Activated CD4-positive, CD25-positive, alpha-beta regulatory T cell (primary cell): ENCODE measurements around the gene SLC35F5.
"Not testable (repeated sequence)": the region's sequence is repeated elsewhere in the genome, so short reads cannot be mapped to it uniquely, and the experiment has no call there.

ENCODE experiments used
- DNase-seq, 4 experiments: peaks; one replicate each; lab custom pipeline; 2025; lab: John Stamatoyannopoulos, UW

The SLC35F5 gene

DNA sequence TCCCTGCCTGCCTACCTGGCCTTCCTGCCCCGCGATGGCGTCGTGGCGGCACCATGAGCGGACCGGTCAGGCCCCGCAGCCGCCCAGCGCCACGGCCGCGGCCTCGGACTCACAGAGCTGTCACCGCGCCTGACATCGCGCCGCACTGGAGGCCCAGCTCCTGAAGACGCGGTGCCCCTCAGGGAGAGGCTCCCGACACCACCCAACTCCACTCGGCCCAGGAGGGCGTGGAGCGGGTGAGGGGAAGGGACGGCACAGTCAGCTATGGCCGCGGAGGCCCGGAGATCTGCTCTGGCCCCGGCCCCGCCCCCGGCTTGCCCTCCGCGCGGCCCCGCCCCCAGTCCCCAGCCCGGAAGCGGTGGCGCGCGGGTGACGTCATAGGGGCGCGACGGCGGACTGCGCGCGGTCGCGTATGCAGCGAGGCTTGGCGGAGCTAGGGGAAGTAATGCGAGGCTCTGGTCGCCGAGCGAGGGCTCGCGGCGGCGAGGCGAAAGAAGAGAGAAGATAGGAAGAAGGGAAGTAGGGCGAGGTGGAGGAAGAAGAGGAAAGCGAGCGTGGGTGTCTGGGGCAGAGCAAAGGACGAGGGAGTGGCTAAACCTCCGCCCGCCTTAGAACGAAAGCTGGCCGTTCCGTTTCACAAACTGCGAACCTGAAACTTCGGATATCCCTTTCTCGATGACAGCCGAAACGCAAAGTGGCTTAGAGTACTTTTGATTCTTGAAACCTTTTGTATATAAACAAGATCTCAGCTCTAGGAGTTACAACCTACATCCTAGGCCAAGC is at the start of gene SLC35F5:
Gene SLC35F5, minus strand, starts transcription at position 288 of the 783 bp plus-strand sequence. Its CDS starts 233 bp downstream, at position 55.
- DNase-seq = peak; percentile 85 to 92 (median 87)

- no peak for DNase-seq
These were observed 42.9 kb upstream of the SLC35F5 start for GRCh38 chr2:113799375-113799774.

DNA sequence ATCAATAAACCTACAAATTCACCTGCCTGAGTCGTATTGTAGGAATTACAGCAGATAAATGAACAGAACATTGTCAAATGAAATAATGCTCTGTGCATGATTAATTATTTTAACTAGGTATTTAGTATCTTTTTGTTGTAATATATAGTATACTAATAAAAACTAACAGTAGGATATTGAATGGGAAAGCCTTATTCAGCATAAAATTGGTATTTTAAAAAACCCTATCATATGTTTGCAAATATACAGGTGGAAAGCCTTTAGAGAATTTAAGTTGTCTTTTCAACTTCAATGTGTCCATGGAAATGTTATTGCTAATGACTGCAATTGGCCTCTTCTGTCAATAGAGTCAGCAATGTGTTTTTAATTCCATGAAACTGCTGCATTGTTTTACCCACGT is 40.8 kb upstream of the SLC35F5 start:
- no peak for DNase-seq

DNA sequence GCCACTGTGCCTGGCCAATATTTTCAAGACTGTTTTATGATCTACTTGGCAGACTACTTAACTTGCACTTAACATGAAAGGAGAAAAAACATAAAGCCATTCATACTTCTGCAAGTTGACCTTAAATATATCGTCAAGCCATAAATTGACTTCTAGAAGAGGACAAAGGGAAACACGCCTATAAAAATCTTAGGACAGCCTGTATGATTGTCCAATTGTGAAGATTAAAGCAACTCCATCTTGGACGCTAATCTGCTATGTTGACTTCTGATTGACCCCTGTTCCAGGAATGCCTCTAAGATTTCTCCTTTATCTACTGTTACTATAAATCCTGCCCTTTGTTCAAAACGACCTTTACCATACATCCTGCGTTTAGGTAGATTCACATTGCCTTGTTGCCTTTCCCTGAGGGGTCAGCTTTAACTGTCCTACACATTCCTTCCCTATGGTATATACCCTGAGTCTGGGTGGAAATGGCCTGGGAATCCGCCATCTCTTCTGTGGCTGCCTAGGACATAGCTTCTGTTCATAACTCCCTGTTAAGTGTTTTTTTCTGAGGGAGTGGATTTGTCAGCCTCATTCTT is 40.2 kb upstream of the SLC35F5 start:
- DNase-seq = no peak

DNA sequence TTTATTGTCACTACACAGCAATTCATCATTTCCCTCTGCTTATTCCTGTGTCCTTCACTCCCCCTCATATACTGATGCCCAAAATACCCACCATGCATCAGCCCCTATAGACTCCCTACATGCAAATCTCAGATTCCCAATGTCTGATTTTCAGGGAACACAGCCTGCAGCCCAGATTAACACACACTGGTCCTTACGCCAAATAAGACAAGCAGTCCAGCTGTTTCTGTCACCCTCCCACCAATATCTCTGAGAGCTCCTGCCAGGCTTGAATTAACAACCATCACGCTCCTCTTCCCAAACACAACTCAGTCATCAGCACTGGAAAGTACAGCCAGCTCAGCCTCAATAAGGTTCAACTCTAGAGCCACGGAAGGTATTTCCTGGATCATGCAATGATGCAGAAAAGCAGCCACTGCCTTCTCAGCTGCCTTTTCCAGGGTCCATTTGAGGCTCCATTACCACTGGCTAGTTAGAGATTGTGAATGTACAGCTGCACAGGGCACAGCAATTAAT is 39.0 kb upstream of the SLC35F5 start:
- no peak for DNase-seq

GRCh38 chr2:113791697-113792590 is 35.5 kb upstream of the SLC35F5 start:
- DNase-seq = no peak

GRCh38 chr2:113784823-113785744 is 28.6 kb upstream of the SLC35F5 start:
- no peak for DNase-seq

- DNase-seq = no peak
These were observed 24.0 kb upstream of the SLC35F5 start for GRCh38 chr2:113780472-113780871.

- no peak for DNase-seq
These were observed 20.9 kb upstream of the SLC35F5 start for GRCh38 chr2:113777371-113777770.

DNA sequence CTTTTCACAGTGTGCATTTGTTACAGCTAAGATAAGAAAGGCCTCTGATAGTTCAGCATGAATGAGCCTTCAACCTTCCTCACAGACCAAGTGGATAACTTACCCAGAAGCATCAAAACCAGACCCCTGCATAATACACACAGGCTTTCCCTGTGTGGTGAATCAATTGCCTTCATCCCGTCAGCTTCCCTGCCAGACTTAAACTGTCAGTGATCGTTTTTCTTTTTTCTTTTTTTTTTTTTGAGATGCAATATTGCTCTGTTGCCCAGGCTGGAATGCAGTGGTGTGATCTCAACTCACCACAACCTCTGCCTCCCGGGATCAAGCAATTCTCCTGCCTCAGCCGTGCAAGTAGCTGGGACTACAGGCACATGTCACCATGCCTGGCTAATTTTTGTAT is 20.5 kb upstream of the SLC35F5 start:
- no peak for DNase-seq

DNA sequence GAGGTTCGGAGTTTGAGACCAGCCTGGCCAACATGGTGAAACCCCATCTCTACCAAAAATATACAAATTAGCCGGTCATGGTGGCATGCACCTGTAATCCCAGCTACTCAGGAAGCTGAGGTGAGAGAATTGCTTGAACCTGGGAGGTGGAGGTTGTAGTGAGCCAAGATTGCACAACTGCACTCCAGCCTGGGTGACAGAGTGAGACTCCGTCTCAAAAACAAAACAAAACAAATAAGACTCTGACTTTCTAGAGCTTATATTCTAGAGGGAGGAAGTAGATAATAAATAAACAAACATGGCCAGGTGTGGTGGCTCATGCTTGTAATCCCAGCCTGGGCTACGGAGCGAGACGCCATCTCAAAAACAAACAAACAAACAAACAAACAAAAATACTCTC is 18.2 kb upstream of the SLC35F5 start:
- DNase-seq = not testable (repeated sequence)

DNA sequence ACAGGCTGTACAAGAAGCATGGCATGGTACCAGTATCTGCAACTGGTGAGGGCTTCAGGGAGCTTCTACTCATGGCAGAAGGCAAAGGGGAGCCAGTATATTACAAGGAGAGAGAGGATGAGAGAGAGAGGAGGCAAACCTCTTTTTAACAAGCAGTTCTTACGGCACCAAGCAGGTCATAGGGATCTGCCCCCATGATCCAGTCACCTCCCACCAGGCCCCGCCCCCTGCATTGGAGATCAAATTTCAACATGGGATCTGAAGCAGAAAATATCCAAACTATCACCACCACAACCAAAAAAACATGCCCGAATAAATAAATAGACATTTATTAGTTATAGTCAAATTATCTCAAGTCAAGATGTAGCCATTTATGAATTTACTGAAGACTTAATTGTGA is 14.5 kb upstream of the SLC35F5 start:
- DNase-seq = no peak

DNA sequence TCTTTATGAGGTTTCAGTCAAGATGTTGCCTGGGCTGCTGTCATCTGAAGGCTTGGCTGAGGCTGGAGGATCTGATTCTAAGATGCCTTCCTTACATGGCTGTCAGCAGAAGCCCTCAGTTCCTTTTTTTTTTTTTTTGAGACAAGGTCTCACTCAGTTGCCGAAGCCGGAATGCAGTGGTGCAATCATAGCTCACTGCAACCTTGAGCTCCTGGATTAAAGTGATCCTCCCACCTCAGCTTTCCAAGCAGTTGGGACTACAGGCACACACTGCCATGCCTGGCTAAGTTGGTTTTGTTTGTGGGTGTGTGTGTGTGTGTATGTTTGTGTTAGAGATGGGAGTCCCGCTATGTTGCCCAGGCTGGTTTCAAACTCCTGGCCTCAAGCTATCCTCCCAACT is 13.1 kb upstream of the SLC35F5 start:
- no peak for DNase-seq

DNA sequence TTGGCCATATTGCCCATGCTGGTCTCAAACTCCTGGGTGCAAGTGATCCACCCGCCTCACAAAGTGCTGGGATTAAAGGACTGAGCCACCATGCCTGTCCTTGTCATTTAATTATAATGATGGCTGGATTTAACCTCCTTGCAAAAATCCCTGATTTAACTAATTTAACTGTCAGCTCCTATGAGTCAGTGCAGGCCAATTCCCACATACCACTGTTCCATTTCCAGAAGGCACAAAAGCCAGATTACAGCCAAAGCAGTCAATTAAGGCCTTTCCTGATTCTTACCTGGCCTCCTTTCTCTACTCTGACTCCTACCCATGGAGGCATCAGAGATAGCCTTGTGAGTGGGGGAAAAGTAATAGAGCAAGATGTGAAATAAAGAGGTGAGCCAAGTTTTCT is 12.3 kb upstream of the SLC35F5 start:
- DNase-seq = no peak

GRCh38 chr2:113767811-113768460 is 11.5 kb upstream of the SLC35F5 start:
- no peak for DNase-seq

DNA sequence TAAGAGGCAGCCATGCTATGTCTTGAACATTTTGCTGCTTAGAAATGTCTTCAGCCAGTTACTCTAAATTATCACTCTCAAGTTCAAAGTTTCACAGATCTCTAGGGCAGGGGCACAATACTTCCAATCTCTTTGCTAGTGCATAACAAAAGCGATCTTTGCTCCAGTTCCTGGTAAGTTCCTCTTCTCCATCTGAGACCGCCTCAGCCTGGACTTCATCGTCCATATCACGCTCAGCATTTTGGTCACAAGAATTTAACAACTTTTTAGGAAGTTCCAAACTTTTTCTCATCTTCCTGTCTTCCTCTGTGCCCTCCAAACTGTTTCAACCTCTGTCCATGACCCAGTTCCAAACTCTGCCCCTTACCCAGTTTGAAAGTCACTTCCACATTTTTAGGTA is 8.8 kb upstream of the SLC35F5 start:
- DNase-seq = no peak

DNA sequence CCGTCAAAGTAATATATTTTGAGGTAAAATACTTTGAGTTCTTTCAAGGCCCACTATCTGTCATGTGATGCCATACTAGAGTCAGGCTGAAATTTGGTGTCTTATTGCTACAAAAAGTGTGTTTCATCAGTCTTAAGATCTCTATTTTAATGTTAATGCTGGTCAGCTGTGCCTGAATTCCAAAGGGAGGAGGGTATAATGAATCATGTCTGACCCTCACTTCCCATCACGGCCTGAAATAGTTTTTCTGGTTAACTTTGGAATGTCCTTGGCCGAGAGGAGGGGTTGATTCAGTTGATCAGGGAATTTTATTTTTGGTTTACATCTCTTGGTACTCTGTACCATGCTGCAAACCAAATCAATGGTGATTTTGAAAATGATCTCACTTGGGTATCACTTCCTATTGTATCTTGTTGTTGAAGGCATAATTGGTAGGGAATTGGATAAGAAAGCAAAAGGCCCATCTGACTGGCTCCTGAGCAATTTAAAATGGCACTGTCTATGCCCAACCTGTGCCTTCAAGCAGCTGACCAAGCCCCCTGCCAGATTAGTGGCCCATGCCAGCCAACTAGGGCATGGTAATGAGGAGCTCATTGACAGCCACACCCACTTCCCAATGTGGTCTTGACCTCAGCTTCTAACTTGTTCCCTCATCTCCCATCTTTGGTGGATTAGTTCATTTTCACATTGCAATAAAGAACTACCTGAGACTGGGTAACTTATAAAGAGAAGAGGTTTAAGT is 6.1 kb upstream of the SLC35F5 start:
- DNase-seq = no peak

- no peak for DNase-seq
These were observed 4.0 kb upstream of the SLC35F5 start for GRCh38 chr2:113760400-113760799.

DNA sequence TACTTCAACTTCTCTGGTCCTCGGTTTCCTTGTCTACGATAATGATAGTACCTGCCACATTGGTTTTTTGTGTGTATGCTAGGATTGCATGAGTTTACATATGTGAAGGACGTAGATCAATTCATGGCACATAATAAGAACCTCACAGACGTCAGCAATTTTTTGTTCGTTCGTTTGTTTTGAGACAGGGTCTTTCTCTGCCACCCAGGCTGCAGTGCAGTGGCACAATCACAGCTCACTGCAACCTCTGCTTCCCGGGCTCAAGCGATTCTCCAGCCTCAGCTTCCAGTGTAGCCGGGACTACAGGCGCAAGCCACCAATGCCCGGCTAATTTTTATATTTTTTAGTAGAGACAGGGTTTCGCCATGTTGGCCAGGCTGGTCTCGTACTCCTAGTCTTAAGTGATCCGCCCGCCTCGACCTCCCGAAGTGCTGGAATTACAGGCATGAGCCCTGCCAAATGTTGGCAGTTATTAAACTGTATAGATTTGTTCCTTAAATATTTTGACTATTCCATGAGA is 756 bp upstream of the SLC35F5 start:
- no peak for DNase-seq

GRCh38 chr2:113755835-113756354 is 547 bp downstream of the SLC35F5 start:
- DNase-seq = no peak
